Endothelial cell (in vitro differentiated cells): ENCODE data around the gene ABCB9. TPM values are rescaled to one million over a fixed set of nuclear protein-coding genes. Genes with fewer than 3 reads are reported as not detected.
A peak's percentile ranks its signal among the peaks of the same experiment; 100 is the strongest.

ENCODE experiments used
- DNase-seq: peaks from one replicate; pipeline ENCODE4 v3.0.0; 2021; ENCODE audit warnings: low spot score
- H3K27ac Mint-ChIP-seq: one replicate; pipeline ENCODE4 v1.8.0; 2021; ENCODE audit warnings: mixed read lengths, inconsistent platforms; ENCODE audit not compliant: unreplicated experiment
- H3K27me3 Mint-ChIP-seq: one replicate; pipeline ENCODE4 v1.8.0; 2021; ENCODE audit warnings: mild to moderate bottlenecking, moderate library complexity, mixed read lengths, inconsistent platforms; ENCODE audit not compliant: unreplicated experiment
- H3K36me3 Mint-ChIP-seq: one replicate; pipeline ENCODE4 v1.8.0; 2021; ENCODE audit warnings: mild to moderate bottlenecking, low read depth, mixed read lengths, inconsistent platforms; ENCODE audit not compliant: unreplicated experiment
- H3K4me1 Mint-ChIP-seq: one replicate; pipeline ENCODE4 v1.8.0; 2021; ENCODE audit warnings: mild to moderate bottlenecking, mixed read lengths, inconsistent platforms; ENCODE audit not compliant: unreplicated experiment
- H3K4me3 Mint-ChIP-seq: one replicate; pipeline ENCODE4 v1.8.0; 2021; ENCODE audit warnings: mild to moderate bottlenecking, mixed read lengths, inconsistent platforms; ENCODE audit not compliant: unreplicated experiment
- H3K9me3 Mint-ChIP-seq: one replicate; pipeline ENCODE4 v1.8.0; 2021; ENCODE audit warnings: mixed read lengths, inconsistent platforms; ENCODE audit not compliant: unreplicated experiment
- CTCF ChIP-seq: fragments of 200-600 bp; sonication (generic); IDR thresholded peaks from one replicate; pipeline ENCODE4 v1.5.0; 2021; ENCODE audit warnings: antibody characterized with exemption; ENCODE audit not compliant: unreplicated experiment
- total RNA-seq: library from RNA; stranded (reverse); fragmentation: NEBNext Ultra II Directional; extraction: Animal tissue kit (Norgen Biotek cat#: 25700); gene quantifications from one replicate; pipeline ENCODE4 v1.2.1, GENCODE V29; 2021; ENCODE audit not compliant: unreplicated experiment

The ABCB9 gene
- total RNA-seq, 1 donor from 2014 or later: 10.9 TPM

- peaks cover 3% of the 10 kb centered on the region for H3K27me3 Mint-ChIP-seq
- H3K4me1 Mint-ChIP-seq: peaks cover 4% of the 10 kb centered on the region
- H3K9me3 Mint-ChIP-seq: no peaks in the 10 kb centered on the region
- no peak overlapping the region for H3K4me3 Mint-ChIP-seq
- no peak for TF ChIP-seq CTCF
- DNase-seq: no peak
- no peaks in the 10 kb centered on the region for H3K36me3 Mint-ChIP-seq
- H3K27ac Mint-ChIP-seq: no peak overlapping the region
Measured at GRCh38 chr12:122903693-122904034, 62.6 kb downstream of the ABCB9 start.

- H3K4me1 Mint-ChIP-seq: peaks cover 10% of the 10 kb centered on the region
- no peak for TF ChIP-seq CTCF
- H3K27ac Mint-ChIP-seq: no peak overlapping the region
- H3K36me3 Mint-ChIP-seq: no peaks in the 10 kb centered on the region
- H3K9me3 Mint-ChIP-seq: no peaks in the 10 kb centered on the region
- H3K4me3 Mint-ChIP-seq: no peak overlapping the region
- peaks cover 3% of the 10 kb centered on the region for H3K27me3 Mint-ChIP-seq
- no peak for DNase-seq
Measured at GRCh38 chr12:122902854-122903692, 63.2 kb downstream of the ABCB9 start.

GRCh38 chr12:122899887-122900286 is 66.4 kb downstream of the ABCB9 start:
- no peak overlapping the region for H3K4me3 Mint-ChIP-seq
- peaks cover 6% of the 10 kb centered on the region for H3K36me3 Mint-ChIP-seq
- H3K27me3 Mint-ChIP-seq: peaks cover 10% of the 10 kb centered on the region
- no peak for TF ChIP-seq CTCF
- H3K27ac Mint-ChIP-seq: no peak overlapping the region
- H3K4me1 Mint-ChIP-seq: peaks cover 24% of the 10 kb centered on the region
- H3K9me3 Mint-ChIP-seq: no peaks in the 10 kb centered on the region
- no peak for DNase-seq

GRCh38 chr12:122896662-122897061 is 69.6 kb downstream of the ABCB9 start:
- Mint-ChIP-seq H3K9me3 (no peaks in the 10 kb centered on the region), H3K27me3 (peaks cover 10% of the 10 kb centered on the region), H3K4me1 (peaks cover 32% of the 10 kb centered on the region), H3K36me3 (peaks cover 6% of the 10 kb centered on the region), H3K27ac (peak overlapping the region; percentile 78), H3K4me3 (peak overlapping the region; percentile 90)
- no peak for DNase-seq
- TF ChIP-seq CTCF: no peak
